ENCODE data around the gene ATP1A4.

ATP1A4 gene

GRCh38 chr1:160167580-160167979 lies 16.2 kb downstream of the ATP1A4 start:
- no peak for DNase-seq (ENCODE audit: low read depth)
- no peak for TF ChIP-seq CTCF (conservative IDR thresholded peaks at IDR 0.05; ENCODE audit: control insufficient read depth, insufficient read depth, low read depth, low read length)
- H3K4me3 ChIP-seq (ENCODE audit: control insufficient read depth, low read depth, low read length), result no peak overlapping the region

GRCh38 chr1:160168016-160168415 lies 16.6 kb downstream of the ATP1A4 start:
- no peak for TF ChIP-seq CTCF (conservative IDR thresholded peaks at IDR 0.05; ENCODE audit: control insufficient read depth, insufficient read depth, low read depth, low read length)
- no peak for DNase-seq (ENCODE audit: low read depth)
- no peak overlapping the region for H3K4me3 ChIP-seq (ENCODE audit: control insufficient read depth, low read depth, low read length)

GRCh38 chr1:160168609-160169369 lies 17.4 kb downstream of the ATP1A4 start:
- no peak overlapping the region for H3K4me3 ChIP-seq (ENCODE audit: control insufficient read depth, low read depth, low read length)
- peak; percentile 12 for DNase-seq (ENCODE audit: low read depth)
- no peak for TF ChIP-seq CTCF (conservative IDR thresholded peaks at IDR 0.05; ENCODE audit: control insufficient read depth, insufficient read depth, low read depth, low read length)

- TF ChIP-seq CTCF (conservative IDR thresholded peaks at IDR 0.05; ENCODE audit: control insufficient read depth, insufficient read depth, low read depth, low read length), result no peak
- no peak overlapping the region for H3K4me3 ChIP-seq (ENCODE audit: control insufficient read depth, low read depth, low read length)
- DNase-seq (ENCODE audit: low read depth), result no peak
Measured at GRCh38 chr1:160169553-160170399, 18.4 kb downstream of the ATP1A4 start.

- TF ChIP-seq CTCF (conservative IDR thresholded peaks at IDR 0.05; ENCODE audit: control insufficient read depth, insufficient read depth, low read depth, low read length), result no peak
- DNase-seq (ENCODE audit: low read depth), result peak; percentile 13
- no peak overlapping the region for H3K4me3 ChIP-seq (ENCODE audit: control insufficient read depth, low read depth, low read length)
Measured at GRCh38 chr1:160171354-160171753, 20.0 kb downstream of the ATP1A4 start.

GRCh38 chr1:160171980-160172379 lies 20.6 kb downstream of the ATP1A4 start:
- TF ChIP-seq CTCF (conservative IDR thresholded peaks at IDR 0.05; ENCODE audit: control insufficient read depth, insufficient read depth, low read depth, low read length), result no peak
- no peak overlapping the region for H3K4me3 ChIP-seq (ENCODE audit: control insufficient read depth, low read depth, low read length)
- no peak for DNase-seq (ENCODE audit: low read depth)

Measured in fibroblast of mammary gland (primary cell).